Stimulated activated CD4-positive, alpha-beta T cell treated with anti-CD3 and anti-CD28 coated beads, Interleukin-12 subunit alpha, Interleukin-12 subunit beta, amount 100 ng/mL, for 4 hours (primary cell): ENCODE results near the gene CGB7.
A peak's percentile ranks its signal among the peaks of the same experiment; 100 is the strongest.
"Not testable (repeated sequence)": the region's sequence is repeated elsewhere in the genome, so short reads cannot be mapped to it uniquely, and the experiment has no call there.

Experiments used
- DNase-seq: peaks from one replicate; pipeline ENCODE4 v3.0.0-alpha.2; 2020

CGB7 gene

DNA sequence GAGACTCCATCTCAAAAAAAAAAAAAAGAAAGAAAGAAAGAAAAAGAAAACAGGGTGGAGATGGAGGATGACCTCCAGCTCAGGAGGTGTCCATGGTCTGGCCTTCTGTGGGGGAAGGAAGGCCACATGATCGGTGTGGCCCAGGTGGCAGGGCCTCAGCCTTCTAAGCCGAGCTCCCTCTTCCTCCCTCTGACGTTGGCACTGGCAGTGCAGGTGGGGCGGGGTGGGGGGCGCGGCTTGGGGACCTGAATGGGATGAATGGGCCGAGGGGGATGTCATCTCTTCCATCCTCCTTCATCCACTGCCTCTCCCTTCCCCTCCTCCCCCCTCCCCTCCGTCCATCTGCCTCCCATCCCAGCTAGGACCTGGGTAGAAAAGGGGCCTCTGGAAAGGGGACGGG is 17.8 kb downstream of the CGB7 start:
- not testable (repeated sequence) for DNase-seq

DNA sequence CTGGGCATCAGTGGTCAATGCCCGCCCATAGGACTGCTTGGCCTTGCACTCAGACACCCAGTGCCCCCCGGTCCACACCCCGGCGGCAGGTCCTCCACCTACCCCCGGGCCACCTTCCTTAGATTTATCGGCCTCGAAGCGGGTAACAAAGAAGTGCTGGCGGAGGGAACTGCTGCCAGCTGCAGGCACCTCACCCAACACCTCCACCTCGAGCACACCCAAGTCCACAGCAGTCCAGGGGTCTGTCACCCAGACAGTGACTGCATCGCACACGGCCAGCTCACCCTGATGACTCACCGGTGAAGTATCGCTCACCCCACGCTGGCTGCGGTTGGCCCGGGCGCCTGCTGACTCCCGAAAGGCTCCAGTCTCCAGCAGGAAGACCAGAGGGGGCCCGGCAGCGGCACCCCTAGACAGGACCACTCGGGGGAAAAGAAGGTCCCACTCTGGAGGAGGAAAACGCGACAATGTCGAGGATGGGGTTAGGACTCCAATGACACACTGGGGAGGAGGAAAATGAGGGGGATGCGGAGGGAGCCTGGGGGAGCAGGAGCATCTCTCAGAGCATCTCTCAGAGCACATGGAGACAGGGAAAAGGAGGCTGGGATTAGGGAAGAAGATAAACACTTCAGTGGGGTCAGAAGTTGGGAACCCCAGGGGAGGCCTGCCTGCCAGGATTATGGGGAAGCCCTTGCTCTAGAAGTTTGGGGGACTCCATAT is 18.8 kb downstream of the CGB7 start:
- not testable (repeated sequence) for DNase-seq

DNA sequence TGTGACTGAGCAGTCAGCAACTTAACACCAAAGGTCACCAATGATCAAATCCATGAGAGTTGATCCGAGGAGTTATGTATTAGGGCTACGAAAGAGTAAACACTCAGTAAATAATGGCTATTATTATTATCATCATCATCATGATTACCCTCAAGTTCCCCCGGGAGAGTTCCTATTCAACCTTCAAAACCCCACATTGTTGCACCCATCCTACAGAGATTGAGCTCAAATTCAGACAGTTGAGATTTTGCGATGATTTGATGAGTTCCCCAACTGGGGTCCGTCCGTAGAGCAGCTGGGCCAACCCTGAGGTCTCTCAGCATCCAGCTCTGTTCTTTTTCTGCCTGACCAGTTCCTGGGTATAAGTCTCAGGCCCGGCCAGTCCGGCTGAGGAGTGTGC is 19.4 kb downstream of the CGB7 start:
- not testable (repeated sequence) for DNase-seq

DNA sequence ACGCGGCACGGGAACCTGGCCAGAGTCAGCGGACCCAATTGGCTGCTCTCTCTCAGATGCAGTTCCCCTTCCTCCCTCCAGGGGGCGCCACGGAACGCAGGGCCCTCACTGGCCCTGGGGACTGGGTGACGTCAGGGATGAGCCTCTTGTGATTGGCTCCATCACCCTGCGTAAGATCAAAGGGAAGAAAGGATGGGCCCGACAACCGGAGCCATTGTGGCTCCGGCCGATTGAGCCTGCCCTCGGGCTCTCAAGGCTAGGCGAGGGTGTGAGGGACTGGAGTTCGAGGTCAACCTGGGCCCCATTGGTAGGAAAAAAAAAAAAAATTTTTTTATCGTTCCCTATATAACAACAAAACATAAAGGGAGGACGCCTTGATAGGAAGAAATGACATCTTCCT is 20.7 kb downstream of the CGB7 start, which contains the start of gene CGB1:
CGB1 (minus strand) TSS at position 81 of the 400 bp plus-strand sequence. CDS start 184 bp downstream, outside the sequence.
- not testable (repeated sequence) for DNase-seq

DNA sequence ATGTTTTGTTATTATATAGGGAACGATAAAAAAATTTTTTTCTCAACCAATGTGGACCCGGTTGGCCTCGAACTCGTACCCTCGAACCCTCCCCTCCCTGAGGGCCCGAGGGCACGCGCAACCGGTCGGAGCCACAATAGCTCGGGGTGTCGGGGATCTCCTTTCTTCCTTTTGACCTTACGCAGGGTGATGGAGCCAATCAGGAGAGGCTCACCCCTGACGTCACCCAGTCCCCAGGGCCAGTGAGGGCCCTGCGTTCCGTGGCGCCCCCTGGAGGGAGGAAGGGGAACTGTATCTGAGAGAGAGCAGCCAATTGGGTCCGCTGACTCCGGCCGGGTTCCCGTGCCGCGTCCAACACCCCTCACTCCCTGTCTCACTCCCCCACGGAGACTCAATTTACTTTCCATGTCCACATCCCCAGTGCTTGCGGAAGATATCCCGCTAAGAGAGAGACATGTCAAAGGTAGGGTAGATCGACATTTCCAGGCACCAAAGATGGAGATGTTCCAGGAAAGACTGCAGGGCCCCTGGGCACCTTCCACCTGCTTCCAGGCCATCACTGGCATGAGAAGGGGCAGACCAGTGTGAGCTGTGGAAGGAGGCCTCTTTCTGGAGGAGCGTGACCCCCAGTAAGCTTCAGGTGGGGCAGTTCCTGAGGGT is 25.8 kb downstream of the CGB7 start, which contains the start of gene CGB2:
CGB2 (plus strand) TSS at position 249 of the 660 bp plus-strand sequence; CDS start at position 455, 206 bp downstream.
- DNase-seq = peak; percentile 47

DNA sequence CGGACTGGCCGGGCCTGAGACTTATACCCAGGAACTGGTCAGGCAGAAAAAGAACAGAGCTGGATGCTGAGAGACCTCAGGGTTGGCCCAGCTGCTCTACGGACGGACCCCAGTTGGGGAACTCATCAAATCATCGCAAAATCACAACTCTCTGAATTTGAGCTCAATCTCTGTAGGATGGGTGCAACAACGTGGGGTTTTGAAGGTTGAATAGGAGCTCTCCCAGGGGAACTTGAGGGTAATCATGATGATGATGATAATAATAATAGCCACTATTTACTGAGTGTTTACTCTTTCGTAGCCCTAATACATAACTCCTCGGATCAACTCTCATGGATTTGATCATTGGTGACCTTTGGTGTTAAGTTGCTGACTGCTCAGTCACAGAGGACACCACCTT is 27.2 kb downstream of the CGB7 start:
- not testable (repeated sequence) for DNase-seq

DNA sequence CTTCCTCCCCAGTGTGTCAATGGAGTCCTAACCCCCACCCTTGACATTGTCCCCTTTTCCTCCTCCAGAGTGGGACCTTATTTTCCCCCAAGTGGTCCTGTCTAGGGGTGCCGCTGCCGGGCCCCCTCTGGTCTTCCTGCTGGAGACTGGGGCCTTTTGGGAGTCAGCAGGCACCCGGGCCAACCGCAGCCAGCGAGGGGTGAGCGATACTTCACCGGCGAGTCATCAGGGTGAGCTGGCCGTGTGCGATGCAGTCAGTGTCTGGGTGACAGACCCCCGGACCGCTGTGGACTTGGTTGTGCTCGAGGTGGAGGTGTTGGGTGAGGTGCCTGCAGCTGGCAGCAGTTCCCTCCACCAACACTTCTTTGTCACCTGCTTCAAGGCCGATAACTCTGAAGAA is 27.8 kb downstream of the CGB7 start:
- DNase-seq = not testable (repeated sequence)

DNA sequence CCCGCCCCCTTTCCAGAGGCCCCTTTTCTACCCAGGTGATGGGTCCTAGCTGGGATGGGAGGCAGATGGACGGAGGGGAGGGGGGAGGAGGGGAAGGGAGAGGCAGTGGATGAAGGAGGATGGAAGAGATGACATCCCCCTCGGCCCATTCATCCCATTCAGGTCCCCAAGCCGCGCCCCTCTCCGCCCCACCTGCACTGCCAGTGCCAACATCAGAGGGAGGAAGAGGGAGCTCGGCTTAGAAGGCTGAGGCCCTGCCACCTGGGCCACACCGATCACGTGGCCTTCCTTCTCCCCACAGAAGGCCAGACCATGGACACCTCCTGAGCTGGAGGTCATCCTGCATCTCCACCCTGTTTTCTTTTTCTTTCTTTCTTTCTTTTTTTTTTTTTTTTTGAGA is 28.9 kb downstream of the CGB7 start:
- not testable (repeated sequence) for DNase-seq

DNA sequence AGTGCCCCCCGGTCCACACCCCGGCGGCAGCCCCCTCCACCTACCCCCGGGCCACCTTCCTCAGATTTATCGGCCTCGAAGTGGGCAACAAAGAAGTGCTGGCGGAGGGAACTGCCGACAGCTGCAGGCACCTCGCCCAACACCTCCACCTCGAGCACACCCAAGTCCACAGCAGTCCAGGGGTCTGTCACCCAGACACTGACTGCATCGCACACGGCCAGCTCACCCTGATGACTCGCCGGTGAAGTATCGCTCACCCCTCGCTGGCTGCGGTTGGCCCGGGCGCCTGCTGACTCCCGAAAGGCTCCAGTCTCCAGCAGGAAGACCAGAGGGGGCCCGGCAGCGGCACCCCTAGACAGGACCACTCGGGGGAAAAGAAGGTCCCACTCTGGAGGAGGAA is 31.9 kb downstream of the CGB7 start:
- DNase-seq = not testable (repeated sequence)

DNA sequence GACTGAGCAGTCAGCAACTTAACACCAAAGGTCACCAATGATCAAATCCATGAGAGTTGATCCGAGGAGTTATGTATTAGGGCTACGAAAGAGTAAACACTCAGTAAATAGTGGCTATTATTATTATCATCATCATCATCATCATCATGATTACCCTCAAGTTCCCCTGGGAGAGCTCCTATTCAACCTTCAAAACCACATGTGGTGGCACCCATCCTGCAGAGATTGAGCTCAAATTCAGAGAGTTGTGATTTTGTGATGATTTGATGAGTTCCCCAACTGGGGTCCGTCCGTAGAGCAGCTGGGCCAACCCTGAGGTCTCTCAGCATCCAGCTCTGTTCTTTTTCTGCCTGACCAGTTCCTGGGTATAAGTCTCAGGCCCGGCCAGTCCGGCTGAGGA is 32.5 kb downstream of the CGB7 start:
- not testable (repeated sequence) for DNase-seq

DNA sequence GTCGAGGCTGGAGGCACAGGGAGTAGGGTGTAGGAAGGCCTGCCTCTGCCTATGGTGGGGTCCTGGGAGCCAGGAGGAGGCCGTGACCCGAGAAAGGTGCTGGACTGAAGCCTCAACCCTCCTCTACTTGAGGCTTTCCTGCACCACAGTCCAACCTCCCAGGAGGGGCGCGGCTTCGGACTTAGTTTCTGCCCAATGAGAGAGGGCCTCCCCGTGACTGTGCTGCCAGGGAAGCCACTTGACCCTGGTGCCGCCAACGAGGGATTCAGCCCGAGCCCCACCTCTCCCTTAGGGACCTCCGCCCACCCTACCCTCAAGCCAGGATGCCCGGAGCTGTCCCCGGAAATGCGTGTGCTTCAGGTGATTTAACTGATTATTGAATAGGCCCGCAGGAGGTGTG is 33.3 kb downstream of the CGB7 start, which contains the start of gene CGB3:
CGB3 (minus strand) TSS at position 101 of the 400 bp plus-strand sequence. CDS start 362 bp downstream, outside the sequence.
- DNase-seq = not testable (repeated sequence)

DNA sequence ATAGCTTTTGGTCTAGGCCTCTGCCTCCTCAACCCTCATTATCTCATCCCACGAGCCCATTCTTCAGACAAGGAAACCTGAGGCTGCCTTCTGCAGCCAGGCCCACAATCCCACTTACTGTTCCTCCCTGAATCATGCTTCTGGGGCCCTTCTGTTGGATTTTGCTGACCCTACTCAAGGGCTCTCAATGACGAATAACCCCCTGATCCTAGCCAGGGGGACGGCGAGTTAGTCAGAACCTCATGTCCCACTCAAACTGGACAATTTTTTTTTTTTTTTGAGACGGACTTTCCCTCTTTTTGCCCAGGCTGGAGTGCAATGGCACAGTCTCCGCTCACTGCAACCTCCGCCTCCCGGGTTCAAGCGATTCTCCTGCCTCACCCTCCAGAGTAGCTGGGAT is 35.4 kb downstream of the CGB7 start:
- DNase-seq = no peak

DNA sequence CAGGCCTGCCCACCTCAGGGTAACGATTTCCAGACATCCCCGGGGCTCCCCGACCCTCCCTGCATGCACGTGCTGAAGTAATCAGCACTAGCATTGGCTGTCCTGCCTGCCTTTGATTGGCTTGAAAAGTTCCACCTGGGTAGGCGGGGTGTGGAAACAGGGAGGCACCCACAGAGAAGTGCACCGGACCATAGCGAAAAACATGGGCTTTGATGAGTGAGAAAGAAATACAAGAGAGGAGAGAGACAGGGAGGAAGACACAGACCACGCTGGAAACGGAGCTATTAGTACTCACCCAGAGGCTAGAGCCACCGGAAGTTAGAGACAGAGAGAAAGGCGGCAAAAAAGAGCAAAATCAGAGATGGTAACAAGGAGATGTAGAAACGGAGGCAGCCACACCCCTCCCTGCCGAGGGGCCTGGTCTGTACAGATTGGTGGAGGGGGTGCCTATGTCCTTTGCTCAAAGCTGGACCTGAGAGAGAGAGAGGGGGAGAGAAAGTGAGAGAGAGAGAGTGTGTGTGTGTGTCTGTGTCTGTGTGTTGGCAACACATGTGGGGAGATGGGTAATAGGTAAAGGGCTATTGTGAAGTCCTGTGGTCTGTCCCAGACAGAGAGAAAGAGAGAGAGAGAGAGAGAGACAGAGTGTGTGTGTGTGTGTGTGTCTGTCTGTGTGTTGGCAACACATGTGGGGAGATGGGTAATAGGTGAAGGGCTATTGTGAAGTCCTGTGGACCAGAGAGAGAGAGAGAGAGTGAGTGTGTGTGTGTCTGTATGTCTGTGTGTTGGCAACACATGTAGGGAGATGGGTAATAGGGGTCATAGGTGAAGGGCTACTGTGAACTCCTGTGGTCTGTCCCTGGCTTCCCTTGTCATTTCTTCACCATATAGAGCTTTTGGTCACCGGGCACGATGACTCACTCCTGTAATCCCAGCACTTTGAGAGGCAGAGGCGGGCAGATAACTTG is 36.3 kb downstream of the CGB7 start:
- no peak for DNase-seq

DNA sequence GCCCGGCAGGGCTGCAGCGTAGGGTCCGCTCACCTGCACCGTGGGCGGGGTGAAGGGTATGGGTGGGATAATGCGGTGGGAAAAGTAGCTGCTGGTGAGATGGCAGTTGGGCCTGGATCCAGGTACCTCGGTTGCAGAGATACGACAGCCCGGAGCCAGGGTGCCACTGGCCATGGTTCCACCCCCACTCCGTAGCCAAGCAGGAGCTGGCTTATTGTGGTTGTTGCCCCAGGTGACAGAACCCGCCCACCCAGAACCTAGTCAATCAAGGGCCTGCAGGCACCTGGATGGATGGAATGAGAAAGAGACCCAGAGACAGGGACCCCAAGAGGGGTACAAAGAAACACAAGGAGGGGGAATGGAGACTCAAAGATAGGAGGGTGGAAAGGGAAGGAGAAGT is 37.2 kb downstream of the CGB7 start:
- DNase-seq = no peak

DNA sequence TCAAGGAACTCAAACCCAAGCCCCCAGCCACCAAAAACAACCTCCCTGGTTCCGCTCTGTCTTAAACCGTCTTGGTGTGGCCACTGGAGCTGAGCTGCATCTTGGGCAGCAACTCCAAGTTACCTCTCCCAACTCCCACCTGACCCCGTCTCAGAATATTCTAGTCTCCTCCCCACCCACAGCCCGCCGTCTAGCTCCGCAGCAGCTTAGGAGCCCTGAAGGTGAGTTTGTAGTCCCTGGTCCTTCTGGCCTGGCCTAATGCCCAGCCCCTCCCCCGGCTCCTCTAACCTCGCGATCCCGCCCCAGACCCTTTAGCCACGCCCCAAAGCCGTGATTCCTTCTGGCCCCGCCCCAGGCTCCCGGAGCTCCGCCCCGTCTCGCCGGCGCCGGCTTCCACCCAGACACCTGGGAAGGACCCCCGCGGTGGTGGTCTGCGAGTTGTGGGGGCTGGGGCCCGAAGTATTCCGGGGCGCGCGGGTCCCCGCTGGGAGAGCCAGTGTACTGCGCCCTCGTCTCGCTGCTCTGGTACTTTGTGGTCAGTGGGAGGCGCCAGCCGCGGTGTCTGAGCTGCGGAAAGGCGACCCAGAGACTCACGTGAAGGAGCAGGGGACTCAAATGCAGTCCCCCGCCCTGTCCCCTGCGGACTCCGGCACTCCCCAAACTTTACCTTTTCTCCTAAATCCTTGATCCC is 38.2 kb downstream of the CGB7 start:
- peak; percentile 64 for DNase-seq

DNA sequence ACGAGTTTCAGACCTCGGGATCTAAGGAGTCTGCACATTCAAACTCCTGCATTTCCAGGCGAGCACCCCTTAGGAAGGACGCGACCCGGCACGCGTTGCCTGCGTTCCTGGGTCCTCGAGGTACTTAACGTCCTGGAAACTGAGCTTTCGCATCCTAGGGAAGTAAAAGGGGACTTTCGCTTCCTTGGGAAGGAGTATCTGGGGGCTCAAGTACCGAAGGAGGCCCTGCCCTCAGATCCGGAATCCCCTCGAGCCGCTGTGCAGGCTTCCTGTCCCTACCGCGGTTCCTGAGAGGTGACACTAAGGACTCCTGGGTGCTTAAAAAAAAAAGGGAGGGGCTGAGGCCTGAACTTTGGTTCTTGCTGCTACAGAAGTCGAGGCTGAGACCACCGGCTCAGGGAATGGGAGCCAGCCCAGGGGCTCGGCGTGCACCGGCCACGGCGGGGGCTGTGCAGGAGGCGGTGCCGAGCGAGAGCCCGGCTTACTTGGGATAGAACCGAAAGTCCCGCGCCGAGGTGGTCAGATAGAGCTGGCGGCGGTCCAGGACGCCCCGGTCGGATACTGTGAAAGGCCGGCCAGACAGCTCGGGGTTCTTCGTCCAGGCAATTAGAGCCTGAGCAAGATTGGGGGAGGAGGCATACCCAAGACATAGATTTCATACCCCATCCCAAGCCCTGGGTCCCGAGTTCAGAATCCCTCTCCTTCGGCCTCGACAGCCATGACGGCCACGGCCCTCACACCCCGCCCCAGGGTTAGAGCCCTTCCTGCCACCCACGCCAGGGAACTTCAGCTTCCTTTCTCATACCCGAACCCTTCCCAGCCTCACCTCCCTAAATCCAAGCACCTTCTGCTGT is 38.9 kb downstream of the CGB7 start:
- not testable (repeated sequence) for DNase-seq

DNA sequence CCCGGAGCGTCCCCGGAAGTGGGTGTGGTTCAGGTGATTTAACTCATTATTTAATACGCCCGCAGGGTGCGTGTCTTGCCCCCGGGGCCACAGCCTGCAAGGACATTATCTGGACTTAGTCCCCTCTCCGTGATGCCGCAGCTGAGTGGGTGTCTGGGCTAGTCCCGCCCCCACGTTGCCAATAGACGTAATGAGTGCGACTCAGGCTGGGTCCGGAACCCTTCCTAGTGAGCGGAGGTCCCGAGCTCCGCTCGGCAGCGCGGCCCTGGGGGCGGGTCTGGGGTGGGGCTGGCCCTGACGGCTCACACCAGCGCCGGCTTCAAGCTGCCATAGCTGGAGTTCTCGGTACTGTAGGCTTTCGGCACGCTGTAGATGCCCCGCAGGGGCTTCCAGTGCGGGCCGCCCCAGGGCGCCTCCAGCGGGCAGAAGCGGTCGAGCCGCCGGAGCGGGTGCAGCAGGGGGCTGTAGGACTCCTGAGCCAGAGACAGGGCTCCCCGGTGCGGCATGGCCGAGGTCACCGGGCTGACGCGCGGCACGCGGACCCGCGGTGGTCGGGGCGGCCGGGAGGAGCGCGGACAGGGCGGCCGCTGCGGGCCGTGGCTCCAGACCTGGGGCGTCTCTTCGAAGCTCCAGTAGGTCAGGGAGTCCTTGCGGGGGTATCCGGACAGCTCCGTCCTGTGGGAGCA is 39.7 kb downstream of the CGB7 start:
- DNase-seq = peak; percentile 58

DNA sequence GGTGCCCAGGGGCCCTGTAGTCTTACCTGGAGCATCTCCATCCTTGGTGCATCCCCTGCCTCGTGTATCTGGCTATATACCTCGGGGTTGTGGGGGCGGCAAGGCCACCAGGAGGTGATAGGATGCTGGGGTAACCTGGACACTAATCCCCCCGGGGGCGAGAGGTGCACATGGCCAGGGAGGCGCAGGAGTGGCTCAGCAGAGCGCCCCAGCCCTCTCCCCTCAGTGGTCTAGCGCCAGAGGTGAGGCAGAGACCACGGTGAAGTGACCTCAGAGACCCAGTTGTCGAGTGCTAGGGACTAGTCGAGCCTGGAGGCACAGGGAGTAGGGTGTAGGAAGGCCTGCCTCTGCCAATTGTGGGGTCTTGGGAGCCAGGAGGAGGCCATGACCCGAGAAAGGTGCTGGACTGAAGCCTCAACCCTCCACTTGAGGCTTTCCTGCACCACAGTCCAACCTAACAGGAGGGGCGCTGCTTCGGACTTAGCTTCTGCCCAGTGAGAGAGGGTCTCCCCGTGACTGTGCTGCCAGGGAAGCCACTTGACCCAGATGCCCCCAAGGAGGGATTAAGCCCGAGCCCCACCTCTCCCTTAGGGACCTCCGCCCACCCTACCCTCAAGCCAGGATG is 40.4 kb downstream of the CGB7 start, which contains the start of gene LHB:
LHB (minus strand) TSS at position 51 of the 625 bp plus-strand sequence; CDS start at position 41, 10 bp downstream.
- no peak for DNase-seq

DNA sequence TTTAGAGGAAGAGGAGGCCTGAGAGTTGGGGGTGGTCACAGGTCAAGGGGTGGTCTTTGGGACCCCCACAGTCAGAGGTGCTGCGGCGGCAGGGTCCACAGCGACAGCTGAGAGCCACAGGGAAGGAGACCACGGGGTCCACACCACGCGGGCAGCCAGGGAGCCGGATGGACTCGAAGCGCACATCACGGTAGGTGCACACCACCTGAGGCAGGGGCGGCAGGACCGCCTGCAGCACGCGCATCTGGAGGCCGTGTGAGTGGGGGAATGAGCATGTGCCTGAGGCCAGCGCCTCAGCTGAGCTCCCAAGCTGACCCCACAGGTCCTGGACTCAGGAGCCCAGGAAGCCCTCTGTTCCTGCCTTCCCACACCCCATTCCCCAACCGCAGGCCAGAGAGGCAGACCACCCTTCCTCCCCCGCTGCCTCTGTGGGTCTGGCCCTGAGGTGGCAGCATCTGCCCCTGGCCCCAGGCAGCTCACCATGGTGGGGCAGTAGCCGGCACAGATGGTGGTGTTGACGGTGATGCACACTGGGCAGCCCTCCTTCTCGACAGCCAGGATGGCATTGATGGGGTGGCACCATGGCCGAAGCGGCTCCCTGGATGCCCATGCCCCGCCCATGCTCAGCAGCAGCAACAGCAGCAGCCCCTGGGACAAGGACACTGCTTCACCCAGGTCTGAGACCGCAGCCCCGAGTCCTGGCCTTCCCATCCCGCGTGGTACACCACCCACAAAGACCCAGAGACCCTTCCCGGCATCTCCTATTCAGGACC is 41.3 kb downstream of the CGB7 start:
- no peak for DNase-seq
